GM12878 (cell line): ENCODE results near the gene APOC4. TPM values are rescaled to one million over a fixed set of nuclear protein-coding genes. Genes with fewer than 3 reads are reported as not detected.
A peak's percentile ranks its signal among the peaks of the same experiment; 100 is the strongest.

Experiments
- ATF7 ChIP-seq: fragments of 450-650 bp; IDR thresholded peaks from 2 replicates; pipeline ENCODE4 v1.6.1; 2016; ENCODE audit warnings: low read depth, mild to moderate bottlenecking
- BCL11A ChIP-seq: IDR thresholded peaks from 2 replicates; pipeline ENCODE4 v1.6.1; 2011; ENCODE audit warnings: low read depth, low read length
- E2F8 ChIP-seq: fragments of 450-650 bp; IDR thresholded peaks from 2 replicates; pipeline ENCODE4 v1.6.1; 2018; ENCODE audit warnings: mild to moderate bottlenecking, low read depth, moderate library complexity; ENCODE audit not compliant: partially characterized antibody
- EED ChIP-seq: sonication (generic); IDR thresholded peaks from 2 replicates; pipeline ENCODE4 v1.6.1; 2016; ENCODE audit warnings: antibody characterized with exemption, low read depth
- GATAD2B ChIP-seq: fragments of 450-650 bp; conservative IDR thresholded peaks from 2 replicates; pipeline ENCODE4 v1.6.1; 2017; ENCODE audit warnings: low read depth, mild to moderate bottlenecking, moderate library complexity
- IKZF1 ChIP-seq: fragments of 450-650 bp; conservative IDR thresholded peaks from 2 replicates; pipeline ENCODE4 v1.6.1; 2017; ENCODE audit warnings: antibody characterized with exemption, mild to moderate bottlenecking
- IKZF2 ChIP-seq, 2 experiments: fragments of 450-650 bp; IDR thresholded peaks; 2 replicates each; pipeline ENCODE4 v1.6.1; 2017; ENCODE audit warnings: mild to moderate bottlenecking in 2 of 2, moderate library complexity in 2 of 2
- NFIC ChIP-seq: IDR thresholded peaks from 2 replicates; pipeline ENCODE4 v1.6.1; 2012; ENCODE audit warnings: low read depth, mild to moderate bottlenecking, inconsistent platforms, low read length, moderate library complexity
- NFXL1 ChIP-seq: fragments of 450-650 bp; IDR thresholded peaks from 2 replicates; pipeline ENCODE4 v1.6.1; 2017; ENCODE audit warnings: antibody characterized with exemption, mild to moderate bottlenecking, borderline replicate concordance
- NKRF ChIP-seq: fragments of 450-650 bp; conservative IDR thresholded peaks from 2 replicates; pipeline ENCODE4 v1.6.1; 2017; ENCODE audit warnings: mild to moderate bottlenecking, moderate library complexity
- PBX3 ChIP-seq: IDR thresholded peaks from 2 replicates; pipeline ENCODE4 v1.6.1; 2011; ENCODE audit warnings: mild to moderate bottlenecking, low read depth, low read length, moderate library complexity; ENCODE audit not compliant: insufficient replicate concordance
- POU2F2 ChIP-seq: IDR thresholded peaks from 3 replicates; pipeline ENCODE4 v1.6.1; 2011; ENCODE audit warnings: low read depth, mild to moderate bottlenecking, low read length, borderline replicate concordance
- RBBP5 ChIP-seq: fragments of 200-600 bp; sonication (generic); conservative IDR thresholded peaks from 2 replicates; pipeline ENCODE4 v1.6.1; 2016
- RELB ChIP-seq: fragments of 450-650 bp; IDR thresholded peaks from 2 replicates; pipeline ENCODE4 v1.6.1; 2017; ENCODE audit warnings: low read depth, mild to moderate bottlenecking, moderate library complexity
- REST ChIP-seq: IDR thresholded peaks from 2 replicates; pipeline ENCODE4 v1.6.1; 2012; ENCODE audit warnings: mild to moderate bottlenecking, low read depth, low read length
- SIN3A ChIP-seq: IDR thresholded peaks from 2 replicates; pipeline ENCODE4 v1.6.1; 2012; ENCODE audit warnings: low read depth, low read length, improper control_type of control experiment
- TBL1XR1 ChIP-seq: IDR thresholded peaks from 2 replicates; pipeline ENCODE4 v1.6.1; 2012; ENCODE audit warnings: low read depth, low read length, improper control_type of control experiment
- YY1 ChIP-seq: IDR thresholded peaks from 2 replicates; pipeline ENCODE4 v1.6.1; 2011; ENCODE audit warnings: low read depth, mild to moderate bottlenecking, low read length
- polyA plus RNA-seq, 11 experiments: library from polyadenylated mRNA; depleted of rRNA in 4 of 11; unstranded in 6 of 11; stranded (reverse) in 5 of 11; fragments of >200 nt; fragmentation: Nextera tagmentation in 4 of 11; fragmentation: Illumina TruSeq in 1 of 11; extraction: Ambion mirVana in 4 of 11; extraction: Trizol in 1 of 11; gene quantifications; 1 replicate in 1 of 11; 2 replicates in 10 of 11; pipeline versions ENCODE4 v1.2.1 to v1.2.3, GENCODE V29; 2011 to 2016; ENCODE audit warnings: inconsistent platforms in 2 of 11, missing spikeins in 2 of 11, low read depth in 1 of 11
- total RNA-seq, 4 experiments: library from RNA; depleted of rRNA in 3 of 4; stranded (reverse); fragments of >200 nt in 3 of 4; fragmentation: Illumina TruSeq in 1 of 4; extraction: Trizol in 1 of 4; gene quantifications; 2 replicates each; pipeline versions ENCODE4 v1.2.1 to v1.2.3, GENCODE V29; 2013 to 2021

Gene APOC4
- total and polyA plus RNA-seq, 10 of the 15 experiments (the other 5 are each of a cell fraction or from before 2014, with no cell fraction given): not detected

- TF ChIP-seq NKRF (peak; percentile 61), RELB (peak; percentile 100), GATAD2B (no peak), E2F8 (peak; percentile 94), RBBP5 (no peak), IKZF2 (IDR thresholded peaks at IDR 0.05) (peak in 1 of 2 experiments; percentile 48; a peak in 2 of 4 replicates), TBL1XR1 (peak; percentile 76), REST (no peak), BCL11A (no peak), POU2F2 (0 out of 3 replicates have a peak, but pooled peaks have one; percentile 8), PBX3 (no peak), IKZF1 (peak; percentile 81), EED (no peak), NFXL1 (no peak), ATF7 (peak; percentile 85), NFIC (peak; percentile 16; the same call in 1 of the 2 replicates), YY1 (peak; percentile 95), SIN3A (peak; percentile 17; the same call in 1 of the 2 replicates)
Measured at GRCh38 chr19:44954649-44955504, 12.8 kb downstream of the APOC4 start, which contains the start of gene CLPTM1 (continued).
